Measurements from ENCODE around the gene LONRF3.

LONRF3 gene

GRCh38 chrX:118974088-118974907, at the start of gene LONRF3:
TSS of gene LONRF3 (plus strand) at chrX:118974618. CDS start at chrX:118974781, 163 bp downstream.
- peak; percentile 60 for DNase-seq (ENCODE audit: low spot score)

GRCh38 chrX:118928151-118928550, 46.3 kb upstream of the LONRF3 start:
- no peak for DNase-seq (ENCODE audit: low spot score)

GRCh38 chrX:118935352-118935751, 39.1 kb upstream of the LONRF3 start:
- no peak for DNase-seq (ENCODE audit: low spot score)

- no peak for DNase-seq (ENCODE audit: low spot score)
These were observed 33.3 kb upstream of the LONRF3 start for GRCh38 chrX:118941147-118941546.

GRCh38 chrX:118943102-118943501, 31.3 kb upstream of the LONRF3 start:
- DNase-seq (ENCODE audit: low spot score), result no peak

GRCh38 chrX:118945921-118946320, 28.5 kb upstream of the LONRF3 start:
- no peak for DNase-seq (ENCODE audit: low spot score)

- DNase-seq (ENCODE audit: low spot score), result no peak
These were observed 26.1 kb upstream of the LONRF3 start for GRCh38 chrX:118948270-118948669.

- no peak for DNase-seq (ENCODE audit: low spot score)
These were observed 12.4 kb upstream of the LONRF3 start for GRCh38 chrX:118961866-118962560.

GRCh38 chrX:118963159-118963558, 11.3 kb upstream of the LONRF3 start:
- DNase-seq (ENCODE audit: low spot score), result no peak

GRCh38 chrX:118964252-118964651, 10.2 kb upstream of the LONRF3 start:
- no peak for DNase-seq (ENCODE audit: low spot score)

- no peak for DNase-seq (ENCODE audit: low spot score)
These were observed 9.0 kb upstream of the LONRF3 start for GRCh38 chrX:118965395-118965794.

- DNase-seq (ENCODE audit: low spot score), result no peak
These were observed 6.4 kb upstream of the LONRF3 start for GRCh38 chrX:118968031-118968430.

GRCh38 chrX:118971552-118971951, 2.9 kb upstream of the LONRF3 start:
- DNase-seq (ENCODE audit: low spot score), result no peak

GRCh38 chrX:118973389-118974087, 880 bp upstream of the LONRF3 start:
- peak; percentile 9 for DNase-seq (ENCODE audit: low spot score)

GRCh38 chrX:118974908-118975671, 672 bp downstream of the LONRF3 start:
- peak; percentile 69 for DNase-seq (ENCODE audit: low spot score)

GRCh38 chrX:118975831-118976598, 1.6 kb downstream of the LONRF3 start:
- peak; percentile 86 for DNase-seq (ENCODE audit: low spot score)

GRCh38 chrX:118976599-118977340, 2.4 kb downstream of the LONRF3 start:
- peak; percentile 66 for DNase-seq (ENCODE audit: low spot score)

- no peak for DNase-seq (ENCODE audit: low spot score)
These were observed 3.0 kb downstream of the LONRF3 start for GRCh38 chrX:118977424-118977823.

- DNase-seq (ENCODE audit: low spot score), result no peak
These were observed 4.0 kb downstream of the LONRF3 start for GRCh38 chrX:118978451-118978850.

- no peak for DNase-seq (ENCODE audit: low spot score)
These were observed 6.3 kb downstream of the LONRF3 start for GRCh38 chrX:118980761-118981160.

All from SW480 (cell line).